ENCODE results near the gene MYH15. TPM values are rescaled to one million over a fixed set of nuclear protein-coding genes. Genes with fewer than 3 reads are reported as not detected.

The MYH15 gene
- total and polyA plus RNA-seq, 2 of the 4 experiments (the other 2 are of a cell fraction), result 0.10 to 0.36 TPM

- TF ChIP-seq USF2 (IDR thresholded peaks at IDR 0.05; ENCODE audit: low read depth, low read length), result no peak
- no peak for TF ChIP-seq RCOR1 (IDR thresholded peaks at IDR 0.05; ENCODE audit: insufficient replicate concordance, low read length)
- no peak for TF ChIP-seq RFX5 (IDR thresholded peaks at IDR 0.05; ENCODE audit: low read depth, low read length)
- TF ChIP-seq CHD1 (IDR thresholded peaks at IDR 0.05; ENCODE audit: low read depth, low read length), result no peak
- no peak for TF ChIP-seq RAD21 (IDR thresholded peaks at IDR 0.05; ENCODE audit: low read length)
- no peak for TF ChIP-seq MXI1 (IDR thresholded peaks at IDR 0.05; ENCODE audit: borderline replicate concordance, low read depth, low read length)
- no peak for TF ChIP-seq CTCF (conservative IDR thresholded peaks at IDR 0.05; ENCODE audit: low read depth, low read length)
- no peak for TF ChIP-seq POLR2A (IDR thresholded peaks at IDR 0.05; ENCODE audit: low read depth, low read length)
- no peak for TF ChIP-seq NFE2L2 (IDR thresholded peaks at IDR 0.05; ENCODE audit: low read depth, low read length)
- no peak for TF ChIP-seq SMC3 (IDR thresholded peaks at IDR 0.05; ENCODE audit: low read depth, low read length)
- TF ChIP-seq MAZ (IDR thresholded peaks at IDR 0.05; ENCODE audit: borderline replicate concordance, low read depth, low read length), result no peak
- no peak for TF ChIP-seq MAFK (IDR thresholded peaks at IDR 0.05; ENCODE audit: low read depth, low read length)
- no peak for TF ChIP-seq FOS (IDR thresholded peaks at IDR 0.05; ENCODE audit: low read depth, low read length)
- Histone ChIP-seq H3K23ac (ENCODE audit: low read depth, low read length) (no peak overlapping the region), H3K79me1 (ENCODE audit: low read depth in 1 of 2, low read length in 2 of 2) (no peaks in the 10 kb centered on the region), H3K4me1 (ENCODE audit: control insufficient read depth, insufficient read depth, low read length) (no peaks in the 10 kb centered on the region), H3K9ac (ENCODE audit: low read depth, low read length) (no peak overlapping the region), H4K5ac (ENCODE audit: low read depth, low read length) (no peak overlapping the region), H4K20me1 (ENCODE audit: insufficient read depth, low read length) (no peaks in the 10 kb centered on the region), H2BK15ac (ENCODE audit: low read depth, low read length) (no peak overlapping the region), H3K4me2 (ENCODE audit: low read depth, low read length) (no peak overlapping the region), H4K8ac (ENCODE audit: low read depth in 2 of 2, low read length in 2 of 2) (no peak overlapping the region), H4K91ac (ENCODE audit: insufficient read depth, low read depth, low read length) (no peak overlapping the region), H2AK9ac (replicated peaks; ENCODE audit: low read depth, low read length, poor library complexity) (no peak overlapping the region), H3K14ac (replicated peaks; ENCODE audit: low read depth, low read length) (no peak overlapping the region), H2AFZ (replicated peaks; ENCODE audit: low read length, poor library complexity) (no peak overlapping the region), H3K56ac (ENCODE audit: extremely low read depth, insufficient read depth, low read length) (no peak overlapping the region), H2AK5ac (ENCODE audit: low read depth, low read length) (no peak overlapping the region), H3K27ac (ENCODE audit: insufficient read depth, low read length) (no peak overlapping the region), H2BK120ac (ENCODE audit: low read depth, low read length) (no peak overlapping the region), H3K4ac (ENCODE audit: low read depth, low read length) (no peak overlapping the region), H3K9me1 (ENCODE audit: insufficient read depth, low read length) (no peaks in the 10 kb centered on the region; the same call in 1 of the 2 replicates), H2BK20ac (ENCODE audit: low read depth, low read length) (no peak overlapping the region), H3K18ac (ENCODE audit: low read depth, low read length) (no peak overlapping the region), H2BK5ac (ENCODE audit: low read depth, low read length, poor library complexity, severe bottlenecking) (no peak overlapping the region), H3K36me3 (ENCODE audit: control insufficient read depth, insufficient read depth, low read length) (no peaks in the 10 kb centered on the region), H3K27me3 (ENCODE audit: control insufficient read depth, insufficient read depth, low read length) (no peaks in the 10 kb centered on the region), H3K4me3 (ENCODE audit: insufficient read depth, low read depth, low read length) (no peak overlapping the region), H3K9me3 (ENCODE audit: control insufficient read depth, insufficient read depth, low read length) (no peaks in the 10 kb centered on the region)
- no peak for ATAC-seq (ENCODE audit: low read depth)
- no peak for DNase-seq
- intact Hi-C loops (cut with micrococcal nuclease) (no loop called here), dilution Hi-C loops (cut with HindIII; ENCODE audit: low sequenced_read_pairs, unreplicated experiment) (no loop called here), in situ Hi-C loops (cut with MboI; ENCODE audit: low sequenced_read_pairs) (no loop called here)
- no TSS peak for BruUV-seq (replicated peaks)
- CTCF ChIA-PET, result interaction anchor here (1.6 kb wide), 1 partner anchor 10 kb away, joined by 3 read pairs; no protein-coding TSS in a partner anchor
- WGBS, 2 experiments (ENCODE audit: extremely low coverage in 2 of 2, insufficient read length in 1 of 2), result no CpG with 5 or more reads among the region's 1 CpG
- POLR2A ChIA-PET (ENCODE audit: unreplicated experiment), result no interaction called here
Observed at GRCh38 chr3:108505811-108506210, 4.6 kb downstream of the MYH15 start.

Data from IMR-90 (cell line).